OCI-LY1 (cell line): ENCODE measurements around the gene PCSK5.

Source experiments
- H2AFZ ChIP-seq: fragments of 200-600 bp; sonication (generic), shearing (Covaris generic); 2 replicates; pipeline ENCODE4 v1.6.0; 2014; ENCODE audit warnings: antibody characterized with exemption, mild to moderate bottlenecking, low read length
- H3F3A ChIP-seq: fragments of 200-600 bp; sonication (generic), shearing (Covaris generic); 2 replicates; pipeline ENCODE4 v1.6.0; 2014; ENCODE audit warnings: mild to moderate bottlenecking, antibody characterized with exemption, low read length, moderate library complexity; ENCODE audit not compliant: insufficient read depth
- H3K27ac ChIP-seq: fragments of 200-600 bp; sonication (generic); 2 replicates; pipeline ENCODE4 v1.5.1; 2014; ENCODE audit warnings: low read length, mixed run types, mild to moderate bottlenecking, low read depth; ENCODE audit not compliant: poor library complexity, severe bottlenecking
- H3K27me3 ChIP-seq: fragments of 200-600 bp; sonication (generic); 2 replicates; pipeline ENCODE4 v1.6.0; 2014; ENCODE audit warnings: antibody characterized with exemption, mild to moderate bottlenecking, low read length, moderate library complexity; ENCODE audit not compliant: insufficient read depth
- H3K36me3 ChIP-seq: fragments of 200-600 bp; sonication (generic); 2 replicates; pipeline ENCODE4 v1.6.1; 2014; ENCODE audit warnings: mild to moderate bottlenecking, antibody characterized with exemption, low read length, moderate library complexity, mixed read lengths; ENCODE audit not compliant: insufficient read depth
- H3K4me1 ChIP-seq: fragments of 200-600 bp; sonication (generic); 2 replicates; pipeline ENCODE4 v1.5.1; 2014; ENCODE audit warnings: mild to moderate bottlenecking, low read length, moderate library complexity; ENCODE audit not compliant: insufficient read depth, severe bottlenecking
- H3K4me2 ChIP-seq: fragments of 200-600 bp; sonication (generic), shearing (Covaris generic); 2 replicates; pipeline ENCODE4 v1.6.1; 2014; ENCODE audit warnings: low read length
- H3K4me3 ChIP-seq: fragments of 200-600 bp; sonication (generic); 2 replicates; pipeline ENCODE4 v1.5.1; 2014; ENCODE audit warnings: low read length, low read depth, mild to moderate bottlenecking, mixed read lengths; ENCODE audit not compliant: poor library complexity, severe bottlenecking
- H3K79me2 ChIP-seq: fragments of 200-600 bp; shearing (Covaris generic); 2 replicates; pipeline ENCODE4 v1.6.1; 2016; ENCODE audit warnings: mixed run types, low read length, mixed read lengths; ENCODE audit not compliant: insufficient read depth
- H3K9ac ChIP-seq: fragments of 200-600 bp; sonication (generic), shearing (Covaris generic); 2 replicates; pipeline ENCODE4 v1.6.1; 2014; ENCODE audit warnings: mild to moderate bottlenecking, low read length, mixed read lengths
- H3K9me2 ChIP-seq: fragments of 200-600 bp; sonication (generic), shearing (Covaris generic); 2 replicates; pipeline ENCODE4 v1.6.1; 2014; ENCODE audit warnings: low read depth, mild to moderate bottlenecking, low read length, mixed read lengths
- H3K9me3 ChIP-seq: fragments of 200-600 bp; shearing (Covaris generic); 2 replicates; pipeline ENCODE4 v1.6.1; 2014; ENCODE audit warnings: low read length, mixed read lengths
- H4K20me1 ChIP-seq: fragments of 200-600 bp; sonication (generic), shearing (Covaris generic); 2 replicates; pipeline ENCODE4 v1.6.0; 2016; ENCODE audit warnings: mild to moderate bottlenecking, low read length; ENCODE audit not compliant: insufficient read depth
- EZH2 ChIP-seq: fragments of 200-600 bp; sonication (generic), shearing (Covaris generic); IDR thresholded peaks from 2 replicates; pipeline ENCODE4 v1.8.0; 2017; ENCODE audit warnings: borderline replicate concordance, mixed run types, mild to moderate bottlenecking, antibody characterized with exemption, low read length, moderate library complexity, mixed read lengths
- TF ChIP-seq, protein P1 (sequence below): fragments of 200-600 bp; sonication (generic), shearing (Covaris generic); IDR thresholded peaks from 2 replicates; pipeline ENCODE4 v1.5.1; 2017; ENCODE audit warnings: mild to moderate bottlenecking, antibody characterized with exemption, low read length, moderate library complexity, mixed read lengths

Gene PCSK5

DNA sequence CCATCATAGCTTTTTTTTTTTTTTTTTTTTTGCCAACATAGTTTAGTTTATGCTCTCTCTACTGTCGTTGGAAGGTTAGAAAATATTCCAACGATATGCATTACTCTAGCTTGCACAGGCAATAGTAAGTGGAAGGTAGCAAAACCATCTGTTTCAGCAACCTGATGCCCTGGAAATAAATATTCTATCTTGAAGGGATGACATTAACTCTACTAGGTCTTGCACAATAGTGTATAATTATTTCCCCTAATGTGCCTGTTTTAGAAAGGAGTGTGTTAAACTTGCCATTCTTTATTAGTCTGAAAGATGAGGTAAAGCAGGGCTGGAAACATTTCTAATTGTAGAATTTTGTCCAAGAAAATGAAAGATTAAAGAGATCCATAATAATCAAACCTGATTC is 111.0 kb downstream of the PCSK5 start:
- no peak overlapping the region for H3K4me2 ChIP-seq
- no peaks in the 10 kb centered on the region for H3K79me2 ChIP-seq
- no peaks in the 10 kb centered on the region for H4K20me1 ChIP-seq
- no peak overlapping the region for H3K27ac ChIP-seq
- H3K4me1 ChIP-seq = no peaks in the 10 kb centered on the region
- H3K9me2 ChIP-seq = no peaks in the 10 kb centered on the region
- TF ChIP-seq, protein P1, sequence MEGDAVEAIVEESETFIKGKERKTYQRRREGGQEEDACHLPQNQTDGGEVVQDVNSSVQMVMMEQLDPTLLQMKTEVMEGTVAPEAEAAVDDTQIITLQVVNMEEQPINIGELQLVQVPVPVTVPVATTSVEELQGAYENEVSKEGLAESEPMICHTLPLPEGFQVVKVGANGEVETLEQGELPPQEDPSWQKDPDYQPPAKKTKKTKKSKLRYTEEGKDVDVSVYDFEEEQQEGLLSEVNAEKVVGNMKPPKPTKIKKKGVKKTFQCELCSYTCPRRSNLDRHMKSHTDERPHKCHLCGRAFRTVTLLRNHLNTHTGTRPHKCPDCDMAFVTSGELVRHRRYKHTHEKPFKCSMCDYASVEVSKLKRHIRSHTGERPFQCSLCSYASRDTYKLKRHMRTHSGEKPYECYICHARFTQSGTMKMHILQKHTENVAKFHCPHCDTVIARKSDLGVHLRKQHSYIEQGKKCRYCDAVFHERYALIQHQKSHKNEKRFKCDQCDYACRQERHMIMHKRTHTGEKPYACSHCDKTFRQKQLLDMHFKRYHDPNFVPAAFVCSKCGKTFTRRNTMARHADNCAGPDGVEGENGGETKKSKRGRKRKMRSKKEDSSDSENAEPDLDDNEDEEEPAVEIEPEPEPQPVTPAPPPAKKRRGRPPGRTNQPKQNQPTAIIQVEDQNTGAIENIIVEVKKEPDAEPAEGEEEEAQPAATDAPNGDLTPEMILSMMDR = no peak
- no peak for TF ChIP-seq EZH2
- no peak overlapping the region for H3K9ac ChIP-seq
- no peaks in the 10 kb centered on the region for H3K9me3 ChIP-seq
- no peaks in the 10 kb centered on the region for H3F3A ChIP-seq
- H2AFZ ChIP-seq = no peak overlapping the region
- no peak overlapping the region for H3K4me3 ChIP-seq
- no peaks in the 10 kb centered on the region for H3K36me3 ChIP-seq
- no peaks in the 10 kb centered on the region for H3K27me3 ChIP-seq

DNA sequence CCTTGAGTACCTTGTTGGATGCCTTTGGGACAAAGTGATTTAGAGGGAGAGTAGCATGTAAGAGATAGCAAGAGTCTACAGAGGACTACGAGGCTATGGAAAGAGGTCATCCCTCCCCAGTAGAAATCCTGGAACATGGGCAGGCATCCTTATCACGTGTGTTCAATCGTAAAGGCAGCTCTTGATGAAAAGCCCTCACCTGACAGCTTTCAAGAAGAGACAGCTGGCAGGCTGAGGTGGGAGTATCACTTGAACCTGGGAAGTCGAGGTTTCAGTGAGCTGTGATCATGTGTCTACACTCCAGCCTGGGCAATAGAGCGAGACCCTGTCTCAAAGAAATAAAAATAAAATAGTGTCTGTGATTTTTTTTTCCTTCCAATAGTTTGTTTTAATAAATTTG is 112.6 kb downstream of the PCSK5 start:
- Histone ChIP-seq H2AFZ (no peak overlapping the region), H3K4me3 (no peak overlapping the region), H3K4me1 (no peaks in the 10 kb centered on the region), H3K79me2 (no peaks in the 10 kb centered on the region), H3K9ac (no peak overlapping the region), H4K20me1 (no peaks in the 10 kb centered on the region), H3K36me3 (no peaks in the 10 kb centered on the region), H3F3A (no peaks in the 10 kb centered on the region), H3K27me3 (no peaks in the 10 kb centered on the region), H3K27ac (no peak overlapping the region), H3K4me2 (no peak overlapping the region), H3K9me2 (no peaks in the 10 kb centered on the region), H3K9me3 (no peaks in the 10 kb centered on the region)
- TF ChIP-seq, protein P1 = no peak
- TF ChIP-seq EZH2 = no peak

GRCh38 chr9:76004526-76004925 is 114.1 kb downstream of the PCSK5 start:
- Histone ChIP-seq H3K4me2 (no peak overlapping the region), H3K9me2 (no peaks in the 10 kb centered on the region), H3K9me3 (no peaks in the 10 kb centered on the region), H3K79me2 (no peaks in the 10 kb centered on the region), H3K4me3 (no peak overlapping the region), H3F3A (no peaks in the 10 kb centered on the region), H3K9ac (no peak overlapping the region), H3K27ac (no peak overlapping the region), H3K27me3 (no peaks in the 10 kb centered on the region), H3K36me3 (no peaks in the 10 kb centered on the region), H2AFZ (no peak overlapping the region), H3K4me1 (no peaks in the 10 kb centered on the region), H4K20me1 (no peaks in the 10 kb centered on the region)
- TF ChIP-seq EZH2 = no peak
- TF ChIP-seq, protein P1 = no peak
